A549 (cell line): Measurements from ENCODE around the gene FGR.

ENCODE experiments used
- CTCF ChIP-seq: fragments of >200 bp; sonication (Bioruptor Twin); formaldehyde crosslinking; IDR thresholded peaks from 3 replicates; pipeline ENCODE4 v1.5.1; 2016
- POLR2A ChIP-seq: IDR thresholded peaks from 2 replicates; pipeline ENCODE4 v1.6.1; 2012; ENCODE audit warnings: mild to moderate bottlenecking, low read length

- TF ChIP-seq CTCF: no peak
- no peak for TF ChIP-seq POLR2A
Measured at GRCh38 chr1:27650539-27651175, 15.7 kb upstream of the FGR start.
